Aorta (tissue), 5 donors: Measurements from ENCODE around the gene RESP18. TPM values are rescaled to one million over a fixed set of nuclear protein-coding genes. Genes with fewer than 3 reads are reported as not detected.

Experiments
- ATAC-seq: fragments of 200-7000 bp; cut with Tn5 transposase; one replicate; pipeline ENCODE4 v1.9.1; 2022; ENCODE audit warnings: moderate library complexity; ENCODE audit not compliant: low FRiP score
- DNase-seq, 2 donors: peaks; one replicate each; pipeline ENCODE4 v3.0.0-alpha.2; 2020
- H3K27ac ChIP-seq, 2 donors: one replicate each; pipeline ENCODE4 v1.5.1; 2013; ENCODE audit warnings: low read length in 2 of 2, mild to moderate bottlenecking in 2 of 2, moderate library complexity in 2 of 2, control low read depth in 1 of 2, inconsistent platforms in 1 of 2, low read depth in 1 of 2
- H3K27me3 ChIP-seq, 2 donors: one replicate each; pipeline ENCODE4 v1.6.1; 2013; ENCODE audit warnings: control low read depth in 1 of 2, low read length in 1 of 2, mild to moderate bottlenecking in 1 of 2, moderate library complexity in 1 of 2; ENCODE audit not compliant: insufficient read depth in 2 of 2, control insufficient read depth in 1 of 2
- H3K36me3 ChIP-seq, 2 donors: one replicate each; pipeline ENCODE4 v1.6.1; 2013; ENCODE audit warnings: control low read depth in 1 of 2, low read length in 1 of 2, mild to moderate bottlenecking in 1 of 2; ENCODE audit not compliant: insufficient read depth in 2 of 2, control insufficient read depth in 1 of 2
- H3K4me1 ChIP-seq, 2 donors: one replicate each; pipeline ENCODE4 v1.6.1; 2013; ENCODE audit warnings: low read length in 2 of 2, control low read depth in 1 of 2, mild to moderate bottlenecking in 1 of 2, moderate library complexity in 1 of 2; ENCODE audit not compliant: insufficient read depth in 2 of 2, control insufficient read depth in 1 of 2
- H3K4me3 ChIP-seq, 2 donors: one replicate each; pipeline ENCODE4 v1.5.1; 2013; ENCODE audit warnings: low read length in 2 of 2, control low read depth in 1 of 2, mild to moderate bottlenecking in 1 of 2
- H3K9me3 ChIP-seq: one replicate; pipeline ENCODE4 v1.6.1; 2013; ENCODE audit warnings: mild to moderate bottlenecking, low read length; ENCODE audit not compliant: control insufficient read depth
- WGBS, 2 donors: extraction: QIAGEN DNeasy Blood & Tissue Kit; methylation state at CpG; one replicate each; pipeline ENCODE4 v1.1.7; 2013; 5-methylcytosine and 5-hydroxymethylcytosine counted together
- intact Hi-C, 2 donors: fragments of 100-400 bp; cut with DNase I; formaldehyde crosslinking; loops; one replicate each; pipeline versions ENCODE4 v1.14.2 to v1.15.0; 2022
- polyA plus RNA-seq, 2 donors: library from polyadenylated mRNA; stranded (reverse); fragments of 200-250 nt; gene quantifications; one replicate each; pipeline ENCODE4 v1.2.3, GENCODE V29; 2013
- total RNA-seq, 2 donors: library from RNA; stranded (reverse); fragmentation: NEBNext Ultra II Directional; extraction: Animal tissue kit (Norgen Biotek cat#: 25700); gene quantifications; one replicate each; pipeline ENCODE4 v1.2.1, GENCODE V29; 2021
- donor health status: healthy with polysubstance abuse.
- donor health status: Bipolar disorder and iron deficiency.
- donor health status: DM: no; HTN: no; CAD: no.
- donor health status: DM: no; HTN: no; CAD: no.
- donor health status: DM: yes; HTN: yes; CAD: no.

Gene RESP18
- total and polyA plus RNA-seq, 4 donors: not detected

GRCh38 chr2:219286436-219287115, 46.0 kb downstream of the RESP18 start:
- no peak for ATAC-seq
- 58 to 65% methylated on average over 12 of the region's 12 CpGs for WGBS, 2 donors
- Histone ChIP-seq H3K36me3 (peaks cover 0 to 8% of the 10 kb centered on the region in 2 donors), H3K27me3 (no peaks in the 10 kb centered on the region), H3K9me3 (no peaks in the 10 kb centered on the region), H3K4me3 (no peak overlapping the region), H3K27ac (no peak overlapping the region), H3K4me1 (no peaks in the 10 kb centered on the region)
- DNase-seq: peak in 1 of 2 donors; percentile 75
- intact Hi-C loops: no loop called here

- 73 to 74% methylated on average over 17 of the region's 17 CpGs for WGBS, 2 donors
- Histone ChIP-seq H3K4me3 (no peak overlapping the region), H3K27me3 (no peaks in the 10 kb centered on the region), H3K36me3 (peaks cover 0 to 8% of the 10 kb centered on the region in 2 donors), H3K4me1 (no peaks in the 10 kb centered on the region), H3K9me3 (no peaks in the 10 kb centered on the region), H3K27ac (no peak overlapping the region)
- intact Hi-C loops: no loop called here
- no peak for ATAC-seq
- DNase-seq: peak in 1 of 2 donors; percentile 74
These were observed 46.6 kb downstream of the RESP18 start for GRCh38 chr2:219285894-219286425.

- WGBS, 2 donors: 85 to 87% methylated on average over 12 of the region's 12 CpGs
- Histone ChIP-seq H3K9me3 (no peaks in the 10 kb centered on the region), H3K36me3 (peaks cover 0 to 8% of the 10 kb centered on the region in 2 donors), H3K4me1 (no peaks in the 10 kb centered on the region), H3K27ac (no peak overlapping the region), H3K4me3 (no peak overlapping the region), H3K27me3 (no peaks in the 10 kb centered on the region)
- intact Hi-C loops: no loop called here
- no peak for ATAC-seq
- no peak for DNase-seq
These were observed 47.2 kb downstream of the RESP18 start for GRCh38 chr2:219285373-219285735.

GRCh38 chr2:219284501-219285372, 47.8 kb downstream of the RESP18 start:
- DNase-seq (peak in 1 of 2 donors; percentile 57), ATAC-seq (no peak)
- Histone ChIP-seq H3K27me3 (no peaks in the 10 kb centered on the region), H3K27ac (no peak overlapping the region), H3K9me3 (no peaks in the 10 kb centered on the region), H3K4me3 (no peak overlapping the region), H3K4me1 (no peaks in the 10 kb centered on the region), H3K36me3 (peaks cover 0 to 8% of the 10 kb centered on the region in 2 donors)
- intact Hi-C loops: no loop called here
- WGBS, 2 donors: 84 to 87% methylated on average over 16 of the region's 16 CpGs

GRCh38 chr2:219282943-219283581, 49.5 kb downstream of the RESP18 start:
- Histone ChIP-seq H3K27me3 (no peaks in the 10 kb centered on the region), H3K36me3 (peaks cover 0 to 8% of the 10 kb centered on the region in 2 donors), H3K9me3 (no peaks in the 10 kb centered on the region), H3K4me1 (peaks cover 0 to 2% of the 10 kb centered on the region in 2 donors), H3K4me3 (no peak overlapping the region), H3K27ac (no peak overlapping the region)
- no peak for ATAC-seq
- no peak for DNase-seq
- 88 to 89% methylated on average over 17 of the region's 17 CpGs for WGBS, 2 donors
- intact Hi-C loops: no loop called here

- no peak for ATAC-seq
- H3K9me3 ChIP-seq: no peaks in the 10 kb centered on the region
- 88 to 89% methylated on average over 5 of the region's 5 CpGs for WGBS, 2 donors
- H3K4me3 ChIP-seq: no peak overlapping the region
- no peak overlapping the region for H3K27ac ChIP-seq
- H3K4me1 ChIP-seq: peaks cover 0 to 4% of the 10 kb centered on the region in 2 donors
- H3K27me3 ChIP-seq: no peaks in the 10 kb centered on the region
- no peak for DNase-seq
- H3K36me3 ChIP-seq: peaks cover 0 to 8% of the 10 kb centered on the region in 2 donors
- intact Hi-C loops: no loop called here
These were observed 50.2 kb downstream of the RESP18 start for GRCh38 chr2:219282375-219282774.

- Histone ChIP-seq H3K27ac (no peak overlapping the region), H3K36me3 (peaks cover 0 to 8% of the 10 kb centered on the region in 2 donors), H3K9me3 (no peaks in the 10 kb centered on the region), H3K4me3 (no peak overlapping the region), H3K4me1 (peaks cover 0 to 4% of the 10 kb centered on the region in 2 donors), H3K27me3 (no peaks in the 10 kb centered on the region)
- ATAC-seq (no peak), DNase-seq (no peak)
- intact Hi-C loops: no loop called here
- WGBS, 2 donors: 82 to 83% methylated on average over 8 of the region's 8 CpGs
These were observed 51.0 kb downstream of the RESP18 start for GRCh38 chr2:219281588-219281987.

- Histone ChIP-seq H3K4me1 (peaks cover 0 to 4% of the 10 kb centered on the region in 2 donors), H3K36me3 (peaks cover 0 to 8% of the 10 kb centered on the region in 2 donors), H3K27ac (no peak overlapping the region), H3K27me3 (no peaks in the 10 kb centered on the region), H3K9me3 (no peaks in the 10 kb centered on the region), H3K4me3 (no peak overlapping the region)
- intact Hi-C loops: no loop called here
- ATAC-seq (no peak), DNase-seq (peak in 1 of 2 donors; percentile 25)
- 87 to 89% methylated on average over 4 of the region's 4 CpGs for WGBS, 2 donors
These were observed 51.9 kb downstream of the RESP18 start for GRCh38 chr2:219280651-219281050.
